NCI-H146 (cell line): ENCODE results near the gene TECTA.
A peak's percentile ranks its signal among the peaks of the same experiment; 100 is the strongest.

Experiments used
- DNase-seq: peaks from one replicate; lab custom pipeline; 2025; lab: John Stamatoyannopoulos, UW

TECTA gene

DNA sequence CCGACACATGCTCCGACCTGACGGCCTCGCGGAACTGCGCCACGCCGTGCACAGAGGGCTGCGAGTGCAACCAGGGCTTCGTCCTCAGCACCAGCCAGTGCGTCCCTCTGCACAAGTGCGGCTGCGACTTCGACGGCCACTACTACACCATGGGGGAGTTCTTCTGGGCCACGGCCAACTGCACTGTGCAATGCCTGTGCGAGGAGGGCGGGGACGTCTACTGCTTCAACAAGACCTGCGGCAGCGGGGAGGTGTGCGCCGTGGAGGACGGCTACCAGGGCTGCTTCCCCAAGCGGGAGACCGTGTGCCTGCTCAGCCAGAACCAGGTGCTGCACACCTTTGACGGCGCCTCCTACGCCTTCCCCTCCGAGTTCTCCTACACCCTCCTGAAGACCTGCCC lies 26.8 kb downstream of the TECTA start:
- no peak for DNase-seq

DNA sequence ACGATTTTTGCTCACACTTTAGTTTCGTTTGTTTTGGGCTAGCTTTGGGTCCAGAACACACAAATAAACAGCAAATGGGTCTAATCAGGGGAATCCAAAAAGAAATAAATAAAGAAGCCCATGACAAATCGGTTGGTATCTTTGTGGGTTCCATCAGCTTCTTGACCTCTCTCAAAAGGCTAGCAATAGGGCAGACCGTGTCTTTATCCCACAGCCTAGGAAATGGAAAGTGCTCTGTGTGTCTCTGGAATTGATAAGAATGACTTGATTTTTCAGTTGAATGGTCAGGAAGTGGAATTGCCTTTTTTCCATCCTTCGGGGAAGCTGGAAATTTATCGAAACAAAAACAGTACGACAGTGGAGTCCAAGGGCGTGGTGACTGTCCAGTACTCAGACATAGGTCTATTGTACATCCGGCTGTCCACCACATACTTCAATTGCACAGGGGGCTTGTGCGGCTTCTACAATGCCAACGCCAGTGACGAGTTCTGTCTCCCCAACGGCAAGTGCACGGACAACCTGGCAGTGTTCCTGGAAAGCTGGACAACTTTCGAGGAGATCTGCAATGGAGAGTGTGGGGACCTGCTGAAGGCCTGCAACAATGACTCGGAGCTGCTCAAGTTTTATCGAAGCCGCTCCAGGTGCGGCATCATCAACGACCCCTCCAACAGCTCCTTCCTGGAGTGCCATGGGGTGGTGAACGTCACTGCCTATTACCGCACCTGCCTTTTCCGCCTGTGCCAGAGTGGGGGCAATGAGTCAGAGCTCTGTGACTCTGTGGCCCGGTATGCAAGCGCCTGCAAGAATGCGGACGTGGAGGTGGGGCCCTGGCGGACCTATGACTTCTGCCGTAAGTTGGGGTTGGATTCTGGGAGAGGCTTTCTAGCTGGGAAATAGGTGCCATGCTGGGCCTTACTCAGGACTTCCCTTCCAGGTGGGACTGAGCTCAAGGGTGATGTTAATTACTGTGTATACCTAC lies 28.6 kb downstream of the TECTA start:
- no peak for DNase-seq

DNA sequence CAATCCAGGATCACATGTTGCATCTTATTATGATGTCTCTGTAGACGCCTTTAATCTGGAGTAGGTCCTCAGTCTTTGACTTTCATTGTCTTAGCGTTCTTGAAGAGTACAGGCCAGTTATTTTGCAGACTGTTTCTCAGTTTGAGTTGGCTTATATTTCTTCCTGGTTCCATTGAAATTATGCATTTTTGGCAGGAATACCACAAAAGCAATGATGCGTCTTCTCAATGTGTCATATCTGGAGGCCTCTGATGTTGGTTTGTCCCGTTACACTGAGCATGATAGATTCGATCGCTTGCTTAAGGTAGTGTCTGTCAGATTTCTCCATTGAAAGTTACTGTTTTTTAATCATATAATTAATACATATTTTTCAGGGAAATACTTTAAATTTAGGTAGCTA lies 30.6 kb downstream of the TECTA start:
- no peak for DNase-seq

DNA sequence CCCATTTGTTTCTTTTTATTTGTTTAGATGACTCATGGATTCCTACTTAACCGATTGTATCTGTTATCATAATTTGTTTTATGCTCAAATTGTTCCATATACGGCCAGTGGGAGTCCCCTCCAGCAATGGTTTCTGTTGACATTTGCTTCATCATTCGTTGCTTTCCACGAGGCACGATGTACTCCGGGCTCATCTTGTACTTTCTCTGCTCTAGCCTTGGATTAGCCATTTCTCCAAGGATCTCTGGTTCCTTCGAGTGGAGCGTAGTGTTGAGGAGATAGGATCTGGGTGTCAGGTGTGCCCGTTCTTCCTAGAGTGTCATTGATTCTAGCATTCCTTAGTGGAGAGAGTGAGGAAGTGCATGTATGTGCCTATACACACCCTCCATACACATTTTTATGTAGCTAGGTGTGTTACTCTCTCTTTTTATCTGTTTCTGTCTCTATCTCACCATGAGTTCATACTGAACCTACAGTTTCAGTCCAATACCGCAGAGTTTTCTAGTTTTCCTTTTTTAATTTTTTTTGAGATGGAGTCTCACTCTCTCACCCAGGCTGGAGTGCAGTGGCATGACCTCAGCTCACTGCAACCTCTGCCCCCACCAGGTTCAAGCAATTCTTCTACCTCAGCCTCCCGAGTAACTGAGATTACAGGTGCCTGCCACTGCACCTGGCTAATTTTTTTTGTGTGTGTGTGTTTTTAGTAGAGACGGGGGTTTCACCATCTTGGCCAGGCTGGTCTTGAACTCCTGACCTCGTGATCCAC lies 31.4 kb downstream of the TECTA start:
- peak; percentile 68 for DNase-seq

DNA sequence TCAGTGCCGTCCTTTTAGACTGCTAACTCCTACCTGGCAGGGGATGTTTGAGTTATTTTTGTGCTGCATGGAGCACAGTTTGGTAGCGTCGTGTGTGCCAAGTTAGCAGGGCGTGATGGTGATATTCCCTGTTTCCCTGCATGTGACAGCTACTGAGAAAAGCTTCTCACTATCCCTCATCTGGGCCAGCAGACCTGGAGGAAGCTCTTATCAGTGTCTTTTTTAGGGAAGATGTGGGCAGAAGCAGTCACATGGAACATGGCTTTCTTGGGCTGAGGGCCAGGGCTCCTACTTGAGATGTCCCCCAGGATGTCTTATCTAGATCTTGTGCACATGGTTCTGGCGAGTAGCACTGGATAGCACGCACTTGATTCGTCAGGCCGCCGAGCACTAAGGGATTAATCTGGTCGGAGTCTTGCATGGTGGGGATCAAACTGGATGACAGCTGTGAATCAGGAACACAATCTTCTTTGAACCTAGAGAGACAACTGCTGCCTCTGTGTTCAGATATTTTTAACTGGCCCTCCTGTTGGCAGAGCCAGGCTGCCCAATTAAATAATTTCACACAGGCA lies 33.8 kb downstream of the TECTA start:
- DNase-seq, result no peak

DNA sequence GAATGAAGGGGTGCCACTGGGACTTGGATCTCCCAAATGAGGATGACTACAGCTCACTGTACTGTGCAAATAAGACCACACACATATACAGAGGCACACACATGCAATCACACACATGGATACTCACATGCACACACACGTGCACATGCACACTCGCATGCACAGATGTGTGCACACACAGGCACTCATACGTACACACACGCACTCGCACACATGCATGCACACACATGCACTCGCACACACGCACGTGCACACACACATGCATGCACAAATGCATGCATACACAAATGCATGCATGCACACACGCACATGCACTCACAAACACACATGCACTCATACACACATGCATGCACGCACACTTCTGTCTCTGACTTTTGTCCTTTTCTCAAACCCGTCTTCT lies 36.0 kb downstream of the TECTA start:
- DNase-seq, result no peak

DNA sequence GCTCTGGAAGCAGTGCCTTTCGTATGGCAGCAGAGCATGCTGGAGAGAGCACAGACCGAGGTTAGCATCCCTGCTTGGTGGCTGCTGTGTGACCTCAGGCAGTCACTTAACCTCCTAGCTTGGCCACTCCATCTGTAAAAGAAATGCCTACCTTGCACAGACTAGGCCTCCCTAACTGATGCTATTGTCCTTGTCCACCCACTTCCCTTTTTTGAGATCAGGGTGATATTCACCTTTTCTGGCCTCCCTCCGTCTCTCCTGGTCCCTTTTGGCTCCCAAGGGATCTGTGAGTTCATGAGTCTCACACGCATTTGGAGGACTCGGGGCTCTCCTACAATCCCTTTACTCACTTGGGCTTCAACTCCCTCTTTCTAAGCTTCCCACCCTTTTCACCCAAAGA lies 37.2 kb downstream of the TECTA start:
- DNase-seq, result no peak

DNA sequence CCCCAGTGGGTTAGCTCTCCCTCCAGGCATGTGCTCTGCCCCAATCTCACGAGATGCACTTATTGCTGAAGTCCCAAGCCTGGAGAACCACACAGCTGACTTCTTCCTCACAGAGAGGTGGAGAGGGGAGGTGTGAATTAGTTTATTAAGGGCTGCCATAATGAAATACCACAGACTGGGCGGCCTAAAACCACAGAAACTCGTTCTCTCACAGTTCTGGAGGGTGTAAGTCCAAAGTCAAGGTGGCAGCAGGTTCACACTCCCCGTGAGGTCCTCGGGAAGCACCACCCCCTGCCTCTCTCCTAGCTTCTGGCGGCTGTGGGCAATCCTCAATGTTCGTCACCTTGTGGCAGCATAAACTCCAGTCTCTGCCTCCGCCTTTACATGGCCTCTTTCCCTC lies 39.3 kb downstream of the TECTA start:
- no peak for DNase-seq

DNA sequence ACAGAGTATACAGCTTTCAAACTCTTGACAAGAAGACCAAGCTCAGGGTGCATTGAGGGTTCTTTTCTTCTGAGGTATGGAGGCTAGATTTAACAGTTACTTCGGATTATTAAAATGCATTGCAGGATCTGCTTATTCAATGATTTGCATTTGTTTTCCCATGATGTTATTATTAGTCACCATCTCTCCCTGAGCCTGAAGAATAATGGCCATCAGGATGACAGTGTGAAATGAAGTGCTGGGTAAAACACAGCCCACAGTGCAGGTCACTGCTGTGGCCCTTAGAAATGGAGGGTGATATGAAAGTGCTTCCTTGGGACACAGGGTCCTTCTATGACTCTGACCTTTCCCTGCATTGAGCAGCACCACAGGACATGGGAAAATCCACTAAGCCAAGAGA lies 40.0 kb downstream of the TECTA start:
- no peak for DNase-seq

DNA sequence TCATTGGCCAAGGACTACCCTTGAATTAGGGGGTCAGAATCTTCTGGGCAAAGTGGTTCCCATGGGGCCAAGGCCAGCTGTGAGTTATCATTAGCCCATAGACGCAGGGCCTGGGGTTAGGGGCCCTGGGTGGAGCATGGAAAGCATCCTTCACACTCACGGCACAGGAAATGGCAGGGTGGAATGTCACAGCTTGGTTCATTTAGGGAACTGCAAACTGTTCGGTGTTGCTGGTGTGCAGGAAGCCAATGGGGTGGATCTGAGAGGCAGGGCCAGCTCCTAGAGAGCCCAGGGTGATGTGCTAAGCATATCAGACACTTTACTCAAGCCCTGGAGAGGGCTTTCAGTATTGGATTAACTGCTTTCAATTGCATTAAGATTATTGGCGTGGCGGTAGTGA lies 42.9 kb downstream of the TECTA start:
- no peak for DNase-seq

DNA sequence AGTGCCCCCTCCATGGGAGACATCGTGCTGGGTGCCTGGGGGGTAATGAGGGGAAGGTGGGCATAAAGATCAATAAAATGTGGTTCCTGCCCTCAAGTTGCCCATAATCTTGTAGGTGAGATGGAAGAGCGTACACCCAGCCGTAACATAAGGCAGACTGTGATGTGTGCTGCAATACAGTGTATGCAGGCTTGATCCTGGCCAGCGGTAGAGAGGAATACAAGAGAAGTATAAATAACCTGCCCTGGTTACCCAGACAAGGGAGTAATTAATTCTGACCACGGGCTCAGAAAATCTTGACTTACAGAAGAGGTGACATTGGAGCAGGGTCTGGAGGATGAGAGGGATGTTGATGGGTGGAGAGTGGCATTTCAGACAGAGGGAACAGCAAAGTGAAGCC lies 43.7 kb downstream of the TECTA start:
- DNase-seq, result no peak

DNA sequence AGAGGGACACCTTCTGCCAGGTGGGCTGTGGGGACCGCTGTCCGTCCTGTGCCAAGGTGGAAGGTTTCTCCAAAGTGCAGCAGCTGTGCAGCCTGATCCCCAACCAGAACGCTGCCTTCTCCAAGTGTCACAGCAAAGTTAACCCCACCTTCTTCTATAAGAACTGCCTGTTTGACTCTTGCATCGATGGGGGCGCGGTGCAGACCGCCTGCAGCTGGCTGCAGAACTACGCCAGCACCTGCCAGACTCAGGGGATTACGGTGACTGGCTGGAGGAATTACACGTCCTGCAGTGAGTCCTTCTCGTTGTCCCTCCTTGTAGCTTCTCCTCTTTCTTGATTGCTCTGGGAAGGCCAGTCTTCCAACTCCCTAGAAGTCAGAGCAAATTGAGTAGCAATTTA lies 44.8 kb downstream of the TECTA start:
- DNase-seq, result no peak

DNA sequence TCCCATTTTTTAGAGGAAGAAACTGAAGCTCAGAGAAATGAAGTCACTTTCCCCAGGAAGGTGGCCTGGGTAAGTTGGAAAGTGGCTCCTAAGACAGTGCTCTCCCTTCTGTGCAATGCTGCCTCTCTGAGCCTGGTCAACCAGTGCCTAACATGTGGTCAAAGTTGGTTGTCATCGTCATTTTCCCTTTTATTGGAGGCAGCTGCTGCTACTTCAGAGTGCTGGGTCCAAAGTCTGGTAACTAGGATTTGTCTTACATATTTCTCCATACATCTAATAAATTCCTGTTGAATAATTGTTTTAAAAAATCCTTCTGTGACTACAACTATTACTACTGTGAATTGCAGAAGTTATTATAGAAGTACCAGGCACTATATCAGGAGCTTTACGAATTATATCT lies 48.1 kb downstream of the TECTA start:
- no peak for DNase-seq

DNA sequence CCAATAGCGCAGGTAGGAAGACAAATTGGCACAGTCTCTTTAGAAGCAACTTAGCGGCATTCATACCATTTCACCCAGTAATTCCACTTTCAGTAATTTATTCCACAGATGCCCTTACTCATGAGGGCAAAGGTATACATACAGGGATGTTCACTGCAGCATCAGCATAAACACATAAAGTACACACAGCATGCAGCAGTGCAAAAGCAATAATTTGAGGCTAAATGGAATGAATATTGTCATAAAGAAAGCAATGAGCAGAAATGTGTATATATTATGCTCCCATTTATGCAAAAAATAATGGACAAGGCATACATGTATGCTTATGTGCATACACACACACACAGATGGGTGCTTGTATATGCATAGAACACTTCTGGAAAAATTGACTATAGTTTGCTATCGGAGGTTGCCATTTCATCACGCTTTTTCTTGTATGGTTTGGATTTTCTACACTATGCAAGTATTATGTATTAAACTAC lies 50.2 kb downstream of the TECTA start:
- no peak for DNase-seq

DNA sequence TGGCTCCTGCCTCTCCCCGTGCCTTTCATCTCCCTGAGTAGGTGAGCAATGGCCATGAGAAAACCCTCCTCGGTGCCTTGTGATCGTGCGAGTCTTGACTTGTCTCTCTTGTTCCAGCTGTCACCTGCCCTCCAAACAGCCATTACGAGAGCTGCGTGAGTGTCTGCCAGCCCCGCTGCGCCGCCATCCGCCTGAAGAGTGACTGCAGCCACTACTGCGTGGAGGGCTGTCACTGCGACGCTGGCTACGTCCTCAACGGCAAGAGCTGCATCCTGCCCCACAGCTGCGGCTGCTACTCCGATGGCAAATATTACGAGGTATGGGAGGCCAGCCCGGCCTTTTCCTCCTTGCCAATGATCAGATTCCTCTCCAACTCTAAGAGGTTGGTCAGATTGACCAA lies 51.7 kb downstream of the TECTA start:
- peak; percentile 88 for DNase-seq

DNA sequence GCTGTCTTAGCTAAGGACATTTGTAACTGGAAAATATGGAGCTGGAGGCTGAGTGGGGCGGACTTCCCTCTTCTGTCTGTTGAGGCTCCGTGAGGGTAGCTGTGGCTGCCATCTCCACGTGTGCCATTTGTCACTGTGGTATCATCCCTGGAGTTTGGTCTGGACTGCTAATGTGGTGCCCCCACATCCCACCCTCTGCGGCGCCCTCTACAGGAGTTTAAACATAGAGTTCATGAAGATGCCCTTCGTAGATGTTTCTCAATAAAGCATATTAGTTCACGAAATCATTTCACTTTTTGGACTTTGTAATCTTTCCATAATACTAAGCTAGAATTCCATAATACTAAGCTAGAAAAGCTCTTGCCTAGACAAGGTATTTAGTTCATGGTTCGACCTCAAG lies 52.4 kb downstream of the TECTA start:
- DNase-seq, result peak; percentile 43

DNA sequence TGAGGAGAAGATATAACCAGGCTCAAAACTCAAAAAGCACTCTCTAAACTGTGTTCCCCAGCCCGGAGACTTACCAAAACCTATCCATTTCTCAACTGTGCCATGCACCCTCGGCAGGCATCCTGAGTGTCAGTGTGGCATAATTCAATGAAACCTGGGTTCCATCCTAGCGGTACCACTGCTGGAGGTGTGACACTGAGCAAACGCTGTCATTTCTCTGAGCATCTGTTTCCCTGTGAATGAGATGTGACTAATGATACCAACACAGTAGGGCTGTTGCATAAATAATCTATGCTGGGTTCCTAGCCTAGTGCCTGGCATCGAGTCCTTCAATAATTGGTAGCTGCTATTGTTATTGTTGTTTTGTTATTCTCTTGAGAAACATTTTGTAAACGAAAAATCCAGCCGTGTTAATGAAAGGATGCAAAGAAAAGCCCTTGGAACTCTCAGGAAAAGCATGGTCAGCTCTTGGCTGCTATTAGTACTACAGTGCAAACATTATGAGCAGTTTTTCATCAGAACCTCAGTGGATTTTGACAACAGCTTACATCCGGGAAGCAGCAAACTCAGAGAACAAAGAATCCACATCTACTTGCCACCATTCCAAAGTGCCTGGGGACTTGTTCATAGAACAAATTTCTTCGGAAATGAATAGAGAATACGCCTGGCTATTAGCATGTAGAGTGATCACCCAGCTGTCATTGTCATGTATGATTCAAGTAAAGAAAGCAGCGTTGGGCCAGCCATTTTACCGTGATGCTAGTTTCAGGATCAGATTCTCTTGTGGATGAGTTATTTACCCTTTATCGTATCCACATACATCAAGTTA lies 53.7 kb downstream of the TECTA start:
- no peak for DNase-seq

DNA sequence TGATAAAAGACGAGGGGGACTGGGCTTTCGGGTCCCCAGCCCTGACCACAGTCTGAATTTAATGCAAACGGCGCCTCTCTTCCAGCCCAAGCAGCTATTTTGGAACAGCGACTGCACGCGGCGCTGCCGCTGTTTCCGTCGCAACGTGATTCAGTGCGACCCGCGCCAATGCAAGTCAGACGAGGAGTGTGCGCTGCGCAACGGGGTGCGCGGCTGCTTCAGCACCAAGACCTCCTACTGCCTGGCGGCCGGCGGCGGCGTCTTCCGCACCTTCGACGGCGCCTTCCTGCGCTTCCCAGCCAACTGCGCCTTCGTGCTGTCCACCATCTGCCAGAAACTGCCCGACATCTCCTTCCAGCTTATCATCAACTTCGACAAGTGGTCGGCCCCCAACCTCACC lies 56.7 kb downstream of the TECTA start:
- no peak for DNase-seq

DNA sequence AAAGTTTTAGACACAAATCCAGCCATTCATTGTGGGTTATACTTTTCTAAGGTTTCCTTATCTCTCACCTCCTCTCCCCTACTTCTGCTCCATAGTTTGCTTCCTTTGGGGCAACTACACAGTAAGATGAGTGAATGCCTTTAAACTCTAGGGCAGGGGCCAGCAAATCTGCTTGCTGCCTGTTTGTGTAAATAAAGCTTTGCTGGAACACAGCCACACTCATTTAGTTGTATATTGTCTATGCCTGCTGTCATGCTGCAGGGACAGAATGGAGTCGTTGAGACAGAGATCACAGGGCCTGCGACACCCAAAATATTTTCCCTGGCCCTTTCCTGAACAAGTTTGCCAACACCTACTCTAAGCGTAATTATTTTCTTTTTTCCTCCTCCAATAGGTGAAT lies 58.7 kb downstream of the TECTA start:
- DNase-seq, result no peak

DNA sequence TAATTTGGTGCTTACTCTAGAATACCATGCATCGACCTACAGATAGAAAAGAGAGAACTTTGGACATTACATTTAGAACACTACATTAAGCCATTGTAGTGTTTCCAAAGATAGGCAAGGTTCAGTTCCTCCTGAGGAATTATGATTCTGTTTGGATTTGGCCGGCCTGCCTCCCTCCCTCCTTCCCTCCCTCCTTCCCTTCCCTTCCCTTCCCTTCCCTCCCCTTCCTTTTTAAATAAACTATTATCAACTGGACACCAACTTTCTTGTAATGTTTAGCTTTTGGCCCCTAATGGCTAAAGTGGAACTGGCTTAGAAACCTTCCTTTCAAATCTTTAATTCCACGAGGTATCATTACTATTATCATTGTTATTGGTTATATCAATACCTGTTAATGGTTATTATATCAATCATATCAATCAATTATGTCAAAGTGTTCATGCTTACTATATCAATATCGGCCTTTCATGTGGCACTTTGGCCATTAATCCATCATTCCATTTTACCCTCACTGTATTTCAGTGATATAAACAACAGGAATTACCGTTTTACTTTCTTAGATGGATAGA lies 60.4 kb downstream of the TECTA start:
- DNase-seq, result no peak

DNA sequence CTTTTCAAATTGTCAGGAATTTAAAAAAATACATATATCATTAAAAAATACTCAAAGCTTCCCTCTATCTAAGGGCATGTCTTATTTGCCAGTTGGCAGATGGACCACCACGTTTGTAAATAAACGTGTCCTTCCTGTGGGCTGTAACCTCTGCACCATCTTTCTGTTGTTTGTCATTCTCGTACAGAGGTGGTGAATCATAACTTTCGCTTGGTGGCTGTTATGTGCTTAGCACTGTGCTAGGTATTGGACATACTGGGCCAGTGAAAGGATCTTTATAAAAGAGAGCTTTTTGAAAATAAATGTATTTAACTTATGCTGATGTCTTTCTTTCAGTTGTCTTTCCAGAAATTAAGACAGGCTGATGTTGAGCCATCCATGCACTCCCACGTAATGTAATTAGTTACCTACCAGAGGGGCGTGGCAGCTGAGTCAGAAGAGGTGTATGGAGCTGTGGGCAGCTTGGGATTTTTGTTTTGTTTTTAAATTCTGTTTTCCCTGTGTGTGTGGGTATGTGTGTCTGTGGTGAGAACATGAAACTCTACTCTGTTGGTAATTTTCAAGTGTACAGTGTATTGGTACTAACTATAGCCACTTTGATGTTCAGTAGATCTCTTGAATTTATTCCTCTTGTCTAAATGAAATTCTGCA lies 62.7 kb downstream of the TECTA start:
- no peak for DNase-seq
